Aorta (tissue), 5 donors: ENCODE measurements around the gene XYLT1. TPM values are rescaled to one million over a fixed set of nuclear protein-coding genes. Genes with fewer than 3 reads are reported as not detected.
A peak's percentile ranks its signal among the peaks of the same experiment; 100 is the strongest.

Experiments
- ATAC-seq: fragments of 200-7000 bp; cut with Tn5 transposase; one replicate; pipeline ENCODE4 v1.9.1; 2022; ENCODE audit warnings: moderate library complexity; ENCODE audit not compliant: low FRiP score
- DNase-seq, 2 donors: peaks; one replicate each; pipeline ENCODE4 v3.0.0-alpha.2; 2020
- H3K27ac ChIP-seq, 2 donors: one replicate each; pipeline ENCODE4 v1.5.1; 2013; ENCODE audit warnings: low read length in 2 of 2, mild to moderate bottlenecking in 2 of 2, moderate library complexity in 2 of 2, control low read depth in 1 of 2, inconsistent platforms in 1 of 2, low read depth in 1 of 2
- H3K27me3 ChIP-seq, 2 donors: one replicate each; pipeline ENCODE4 v1.6.1; 2013; ENCODE audit warnings: control low read depth in 1 of 2, low read length in 1 of 2, mild to moderate bottlenecking in 1 of 2, moderate library complexity in 1 of 2; ENCODE audit not compliant: insufficient read depth in 2 of 2, control insufficient read depth in 1 of 2
- H3K36me3 ChIP-seq, 2 donors: one replicate each; pipeline ENCODE4 v1.6.1; 2013; ENCODE audit warnings: control low read depth in 1 of 2, low read length in 1 of 2, mild to moderate bottlenecking in 1 of 2; ENCODE audit not compliant: insufficient read depth in 2 of 2, control insufficient read depth in 1 of 2
- H3K4me1 ChIP-seq, 2 donors: one replicate each; pipeline ENCODE4 v1.6.1; 2013; ENCODE audit warnings: low read length in 2 of 2, control low read depth in 1 of 2, mild to moderate bottlenecking in 1 of 2, moderate library complexity in 1 of 2; ENCODE audit not compliant: insufficient read depth in 2 of 2, control insufficient read depth in 1 of 2
- H3K4me3 ChIP-seq, 2 donors: one replicate each; pipeline ENCODE4 v1.5.1; 2013; ENCODE audit warnings: low read length in 2 of 2, control low read depth in 1 of 2, mild to moderate bottlenecking in 1 of 2
- H3K9me3 ChIP-seq: one replicate; pipeline ENCODE4 v1.6.1; 2013; ENCODE audit warnings: mild to moderate bottlenecking, low read length; ENCODE audit not compliant: control insufficient read depth
- WGBS, 2 donors: extraction: QIAGEN DNeasy Blood & Tissue Kit; methylation state at CpG; one replicate each; pipeline ENCODE4 v1.1.7; 2013; 5-methylcytosine and 5-hydroxymethylcytosine counted together
- intact Hi-C, 2 donors: fragments of 100-400 bp; cut with DNase I; formaldehyde crosslinking; loops; one replicate each; pipeline versions ENCODE4 v1.14.2 to v1.15.0; 2022
- polyA plus RNA-seq, 2 donors: library from polyadenylated mRNA; stranded (reverse); fragments of 200-250 nt; gene quantifications; one replicate each; pipeline ENCODE4 v1.2.3, GENCODE V29; 2013
- total RNA-seq, 2 donors: library from RNA; stranded (reverse); fragmentation: NEBNext Ultra II Directional; extraction: Animal tissue kit (Norgen Biotek cat#: 25700); gene quantifications; one replicate each; pipeline ENCODE4 v1.2.1, GENCODE V29; 2021
- donor health status: healthy with polysubstance abuse.
- donor health status: Bipolar disorder and iron deficiency.
- donor health status: DM: no; HTN: no; CAD: no.
- donor health status: DM: no; HTN: no; CAD: no.
- donor health status: DM: yes; HTN: yes; CAD: no.

The XYLT1 gene
- total and polyA plus RNA-seq, 4 donors, result 1.3 to 15.9 (median 8.6) TPM

DNA sequence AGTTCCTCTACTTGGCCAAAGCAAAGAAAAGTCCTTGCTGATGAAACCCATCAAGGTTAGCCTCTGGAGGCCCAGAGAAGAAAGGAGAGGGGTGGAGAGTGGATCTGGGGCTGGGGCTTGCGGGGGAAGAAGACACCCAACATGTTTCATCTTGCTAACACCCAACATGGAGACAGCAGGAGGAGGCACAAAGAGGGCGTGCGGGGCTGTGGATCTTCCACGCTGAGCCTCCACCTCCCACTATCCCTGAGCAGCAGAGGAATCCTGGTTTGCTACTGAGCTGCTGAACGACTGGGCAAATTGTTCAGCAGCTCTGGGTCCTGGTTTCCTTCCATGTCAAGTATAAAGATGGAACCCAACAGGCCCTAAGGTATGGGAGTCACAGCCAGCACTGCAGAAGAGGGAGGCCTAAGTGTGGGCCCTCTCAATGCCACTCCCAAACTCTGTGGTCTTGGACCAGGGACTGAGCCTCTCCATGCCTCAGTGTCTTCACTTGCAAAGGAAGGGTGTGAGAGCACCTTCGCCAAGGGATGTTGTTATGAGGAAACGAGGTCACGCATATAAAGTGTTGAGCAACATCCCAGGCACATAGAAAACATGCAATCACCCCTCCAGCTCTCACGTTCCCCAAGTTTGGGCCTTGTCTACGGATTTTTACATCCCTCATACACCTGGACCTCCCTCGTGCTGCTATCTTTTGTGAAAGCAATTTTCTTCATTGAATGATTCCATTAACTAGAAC is 122.5 kb downstream of the XYLT1 start:
- Histone ChIP-seq H3K9me3 (no peaks in the 10 kb centered on the region), H3K36me3 (no peaks in the 10 kb centered on the region), H3K27ac (no peak overlapping the region), H3K4me3 (no peak overlapping the region), H3K27me3 (no peaks in the 10 kb centered on the region), H3K4me1 (no peaks in the 10 kb centered on the region)
- intact Hi-C loops, result loop anchor here in 1 of 2 donors (10.0 kb wide), 1 partner anchor 117 kb away; no protein-coding TSS in a partner anchor
- DNase-seq, result no peak
- no peak for ATAC-seq
- WGBS, 2 donors, result 91 to 94% methylated on average over 11 of the region's 11 CpGs

DNA sequence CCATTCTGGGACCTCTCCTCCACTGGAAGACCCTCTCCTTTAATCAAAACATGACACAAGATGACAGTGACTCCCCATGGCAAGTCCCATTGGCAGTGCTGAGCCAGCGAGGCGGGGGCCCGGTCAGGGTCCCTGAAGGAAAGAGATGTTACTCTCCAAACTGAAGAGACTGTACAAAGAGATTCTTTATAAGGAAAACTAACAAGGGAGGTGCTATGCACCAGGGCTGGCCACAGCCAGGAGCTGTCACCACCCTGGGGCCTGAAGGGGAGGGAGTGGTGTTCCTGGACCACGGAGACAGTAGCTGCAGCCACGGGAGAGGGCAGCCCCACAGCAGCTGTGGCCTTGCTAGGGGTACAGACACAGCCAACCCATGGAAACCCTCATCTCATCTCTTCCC is 123.1 kb downstream of the XYLT1 start:
- no peak overlapping the region for H3K27ac ChIP-seq
- no peaks in the 10 kb centered on the region for H3K27me3 ChIP-seq
- no peaks in the 10 kb centered on the region for H3K4me1 ChIP-seq
- 68 to 72% methylated on average over 5 of the region's 5 CpGs for WGBS, 2 donors
- no peak overlapping the region for H3K4me3 ChIP-seq
- intact Hi-C loops, result loop anchor here in 1 of 2 donors (10.0 kb wide), 1 partner anchor 117 kb away; no protein-coding TSS in a partner anchor
- H3K9me3 ChIP-seq, result no peaks in the 10 kb centered on the region
- ATAC-seq (no peak), DNase-seq (no peak)
- H3K36me3 ChIP-seq, result no peaks in the 10 kb centered on the region

DNA sequence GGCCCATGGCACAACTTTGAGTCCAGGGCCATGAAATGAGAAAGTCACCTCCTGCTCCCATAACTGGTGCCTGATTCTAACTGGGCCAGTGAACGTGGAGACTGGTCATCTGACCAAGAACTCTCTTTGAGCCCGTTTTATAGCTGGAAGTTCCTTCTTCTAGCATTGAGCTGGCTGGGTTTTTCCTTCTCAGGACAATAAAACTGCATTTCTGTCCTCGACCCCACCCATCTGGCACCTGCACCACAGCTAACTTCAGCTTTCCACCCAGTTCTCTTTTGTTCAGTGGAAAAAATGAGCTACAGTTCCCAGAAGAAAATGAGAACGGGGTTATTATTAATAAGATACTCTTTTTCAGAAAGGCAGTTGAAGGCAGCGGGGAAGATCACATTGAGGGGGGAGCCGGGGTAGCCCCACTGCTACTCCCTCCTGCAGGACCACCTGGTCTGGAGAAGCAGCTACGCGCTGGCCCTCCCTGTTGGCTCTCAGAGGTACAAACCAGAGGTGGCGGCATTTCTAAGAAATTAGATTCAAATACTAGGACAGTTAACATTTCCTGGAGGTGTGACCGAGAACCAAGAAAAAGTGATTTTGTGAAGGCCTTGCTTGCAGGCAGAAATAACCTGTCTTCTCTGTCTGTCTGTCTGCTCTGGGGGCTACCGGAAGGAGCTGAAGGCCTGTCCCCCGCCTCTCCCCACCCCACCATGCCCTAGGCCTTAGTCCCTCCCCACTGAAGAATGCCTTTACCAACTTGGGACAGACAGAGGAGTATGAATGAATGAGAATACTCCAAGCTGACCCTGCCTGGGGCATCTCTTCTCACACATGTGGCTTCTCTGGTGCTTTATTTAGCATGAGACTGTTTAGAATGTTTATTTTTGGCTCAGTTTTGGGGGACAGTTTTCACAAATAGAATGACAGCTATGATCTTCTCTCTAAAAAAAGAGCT is 123.9 kb downstream of the XYLT1 start:
- Histone ChIP-seq H3K27me3 (no peaks in the 10 kb centered on the region), H3K36me3 (no peaks in the 10 kb centered on the region), H3K9me3 (no peaks in the 10 kb centered on the region), H3K27ac (no peak overlapping the region), H3K4me1 (no peaks in the 10 kb centered on the region), H3K4me3 (no peak overlapping the region)
- WGBS, 2 donors, result 61 to 63% methylated on average over 12 of the region's 12 CpGs
- intact Hi-C loops, result loop anchor here in 1 of 2 donors (10.0 kb wide), 1 partner anchor 118 kb away; no protein-coding TSS in a partner anchor
- DNase-seq (no peak), ATAC-seq (peak; percentile 17)

DNA sequence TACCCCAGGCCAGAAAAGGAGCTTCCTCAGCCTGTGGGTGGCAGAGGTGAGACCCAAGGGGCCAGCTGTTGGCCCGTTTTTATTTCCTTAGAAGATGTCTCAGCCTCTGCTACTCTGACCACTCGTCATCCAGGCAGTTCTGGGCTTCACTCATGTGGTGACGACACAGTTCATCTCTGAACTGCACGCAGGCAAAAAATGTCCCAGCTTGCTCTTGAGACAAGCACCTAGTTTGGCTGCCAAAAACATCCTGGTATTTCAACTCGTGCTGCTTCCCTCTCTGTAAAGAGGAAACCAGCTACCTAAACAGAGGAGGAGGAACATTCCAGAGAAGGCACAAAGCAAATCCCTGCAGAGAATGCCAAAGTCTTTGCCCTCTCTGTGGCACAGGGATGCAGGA is 125.7 kb downstream of the XYLT1 start:
- ATAC-seq (peak; percentile 9), DNase-seq (no peak)
- intact Hi-C loops, result loop anchor here in 1 of 2 donors (10.0 kb wide), 1 partner anchor 120 kb away; no protein-coding TSS in a partner anchor
- no peaks in the 10 kb centered on the region for H3K4me1 ChIP-seq
- no peak overlapping the region for H3K27ac ChIP-seq
- 10 to 11% methylated on average over 5 of the region's 5 CpGs for WGBS, 2 donors
- H3K4me3 ChIP-seq, result no peak overlapping the region
- H3K27me3 ChIP-seq, result no peaks in the 10 kb centered on the region
- H3K9me3 ChIP-seq, result no peaks in the 10 kb centered on the region
- no peaks in the 10 kb centered on the region for H3K36me3 ChIP-seq

DNA sequence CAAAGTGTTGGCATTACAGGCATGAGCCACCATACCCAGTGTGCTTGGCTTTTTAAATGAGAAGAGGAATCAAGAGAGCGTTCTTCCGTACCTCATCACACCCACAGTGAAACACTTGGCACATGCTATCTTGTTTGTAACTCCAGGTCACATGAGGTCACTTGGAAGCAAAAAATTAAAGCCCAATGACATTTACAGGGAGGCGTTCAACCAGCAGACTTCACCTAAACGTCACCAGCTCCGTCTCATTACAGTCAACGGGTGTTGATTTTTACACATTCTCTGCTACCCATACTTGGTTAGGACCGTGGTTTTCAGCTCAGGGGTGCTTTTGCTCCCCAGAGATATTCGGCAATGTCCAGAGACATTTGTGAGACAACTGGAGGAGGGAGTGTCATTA is 127.0 kb downstream of the XYLT1 start:
- no peak overlapping the region for H3K4me3 ChIP-seq
- 66 to 70% methylated on average over 8 of the region's 8 CpGs for WGBS, 2 donors
- no peak for ATAC-seq
- H3K27ac ChIP-seq, result no peak overlapping the region
- no peaks in the 10 kb centered on the region for H3K4me1 ChIP-seq
- no peaks in the 10 kb centered on the region for H3K36me3 ChIP-seq
- no peaks in the 10 kb centered on the region for H3K27me3 ChIP-seq
- no peak for DNase-seq
- intact Hi-C loops, result loop anchor here in 1 of 2 donors (10.0 kb wide), 1 partner anchor 121 kb away; no protein-coding TSS in a partner anchor
- no peaks in the 10 kb centered on the region for H3K9me3 ChIP-seq

DNA sequence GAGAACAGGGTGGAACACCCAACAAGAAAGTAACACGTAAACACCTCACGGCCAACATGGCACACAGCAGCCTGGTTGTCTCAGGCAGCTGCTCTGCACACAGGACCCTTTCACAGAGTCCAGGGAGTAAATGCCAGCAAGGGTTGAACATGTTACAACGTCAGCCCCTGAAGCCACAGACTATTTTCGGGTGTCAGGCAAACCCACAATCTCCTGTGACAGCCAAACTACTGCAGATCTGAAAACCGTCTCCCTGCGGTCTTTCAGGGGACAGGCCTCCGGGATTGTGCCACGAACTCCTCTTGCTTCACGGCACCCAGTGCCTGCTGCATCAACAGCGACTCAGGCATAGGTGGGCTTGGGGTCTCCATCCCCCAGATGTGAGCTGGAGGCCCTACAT is 127.7 kb downstream of the XYLT1 start:
- H3K27me3 ChIP-seq, result no peaks in the 10 kb centered on the region
- no peak for ATAC-seq
- no peaks in the 10 kb centered on the region for H3K36me3 ChIP-seq
- no peak for DNase-seq
- no peak overlapping the region for H3K4me3 ChIP-seq
- no peak overlapping the region for H3K27ac ChIP-seq
- WGBS, 2 donors, result 87 to 88% methylated on average over 10 of the region's 10 CpGs
- no peaks in the 10 kb centered on the region for H3K9me3 ChIP-seq
- no peaks in the 10 kb centered on the region for H3K4me1 ChIP-seq
- intact Hi-C loops, result loop anchor here in 1 of 2 donors (10.0 kb wide), 1 partner anchor 122 kb away; no protein-coding TSS in a partner anchor

DNA sequence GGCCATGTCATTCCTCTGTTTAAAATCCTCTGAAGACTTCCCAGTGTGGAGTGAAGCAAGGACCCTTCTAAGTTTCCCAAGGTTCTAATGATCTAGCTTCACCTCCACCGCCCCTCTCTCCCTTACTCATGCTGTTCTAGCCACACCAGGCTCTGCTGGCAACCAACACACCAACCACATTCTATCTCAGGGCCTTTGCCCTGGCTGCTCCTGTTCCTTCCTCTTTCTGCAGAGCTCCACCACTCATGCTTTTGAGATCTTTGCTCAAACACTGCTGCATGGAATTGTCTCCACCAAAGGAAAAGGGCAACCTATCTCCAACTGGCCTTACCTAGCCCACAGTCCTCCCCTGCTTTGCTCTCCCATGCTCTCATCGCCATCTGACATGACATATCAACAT is 128.7 kb downstream of the XYLT1 start:
- WGBS, 2 donors, result 95 to 100% methylated on average over 2 of the region's 2 CpGs
- no peaks in the 10 kb centered on the region for H3K9me3 ChIP-seq
- no peaks in the 10 kb centered on the region for H3K27me3 ChIP-seq
- no peak for DNase-seq
- no peaks in the 10 kb centered on the region for H3K4me1 ChIP-seq
- intact Hi-C loops, result loop anchor here in 1 of 2 donors (10.0 kb wide), 1 partner anchor 123 kb away; no protein-coding TSS in a partner anchor
- H3K36me3 ChIP-seq, result no peaks in the 10 kb centered on the region
- no peak overlapping the region for H3K4me3 ChIP-seq
- ATAC-seq, result no peak
- H3K27ac ChIP-seq, result no peak overlapping the region

DNA sequence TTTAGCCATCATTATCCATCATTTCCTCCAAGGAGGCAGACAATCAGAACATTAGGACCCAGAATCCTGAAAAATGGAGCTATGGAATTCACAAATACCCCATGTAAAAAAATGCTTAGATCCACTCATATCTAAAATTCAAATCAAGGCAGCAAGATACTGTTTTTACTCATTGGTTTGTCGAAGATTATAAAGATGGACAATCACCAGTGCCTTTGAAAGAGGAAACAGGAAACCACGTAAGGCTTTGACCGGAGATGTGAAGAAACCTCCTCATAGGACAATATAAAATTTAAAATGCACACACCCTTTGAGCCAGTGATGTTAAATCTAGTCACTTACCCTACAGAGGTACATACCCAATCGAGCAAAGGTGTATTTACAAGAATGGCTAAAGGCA is 130.0 kb downstream of the XYLT1 start:
- Histone ChIP-seq H3K27me3 (no peaks in the 10 kb centered on the region), H3K27ac (peak overlapping the region in 1 of 2 donors; percentile 49), H3K4me3 (no peak overlapping the region), H3K4me1 (no peaks in the 10 kb centered on the region), H3K36me3 (no peaks in the 10 kb centered on the region), H3K9me3 (no peaks in the 10 kb centered on the region)
- DNase-seq (no peak), ATAC-seq (no peak)
- 88 to 90% methylated on average over 4 of the region's 4 CpGs for WGBS, 2 donors
- intact Hi-C loops, result loop anchor here in 1 of 2 donors (10.0 kb wide), 1 partner anchor 124 kb away; no protein-coding TSS in a partner anchor
